T-helper 9 cell (primary cell): Measurements from ENCODE around the gene TNFRSF1B.
"Not testable (repeated sequence)": the region's sequence is repeated elsewhere in the genome, so short reads cannot be mapped to it uniquely, and the experiment has no call there.

ENCODE experiments used
- DNase-seq: peaks from one replicate; pipeline ENCODE4 v3.0.0-alpha.2; 2020

The TNFRSF1B gene

GRCh38 chr1:12194666-12195216 is 27.9 kb downstream of the TNFRSF1B start:
- DNase-seq = no peak

- DNase-seq = no peak
Observed at GRCh38 chr1:12195416-12195815, 28.6 kb downstream of the TNFRSF1B start.

GRCh38 chr1:12196641-12197482 is 30.1 kb downstream of the TNFRSF1B start:
- no peak for DNase-seq

- DNase-seq = no peak
Observed at GRCh38 chr1:12197483-12197880, 30.7 kb downstream of the TNFRSF1B start.

- DNase-seq = no peak
Observed at GRCh38 chr1:12200208-12200607, 33.4 kb downstream of the TNFRSF1B start.

- DNase-seq = no peak
Observed at GRCh38 chr1:12201352-12202189, 34.8 kb downstream of the TNFRSF1B start.

- no peak for DNase-seq
Observed at GRCh38 chr1:12202190-12202497, 35.4 kb downstream of the TNFRSF1B start.

GRCh38 chr1:12202577-12202976 is 35.8 kb downstream of the TNFRSF1B start:
- no peak for DNase-seq

- no peak for DNase-seq
Observed at GRCh38 chr1:12203216-12204007, 36.6 kb downstream of the TNFRSF1B start.

- DNase-seq = no peak
Observed at GRCh38 chr1:12204140-12204539, 37.3 kb downstream of the TNFRSF1B start.

- no peak for DNase-seq
Observed at GRCh38 chr1:12204754-12205658, 38.2 kb downstream of the TNFRSF1B start.

- DNase-seq = no peak
Observed at GRCh38 chr1:12206238-12206637, 39.4 kb downstream of the TNFRSF1B start.

GRCh38 chr1:12206792-12207424 is 40.1 kb downstream of the TNFRSF1B start:
- no peak for DNase-seq

- DNase-seq = no peak
Observed at GRCh38 chr1:12208271-12208670, 41.5 kb downstream of the TNFRSF1B start.

GRCh38 chr1:12208764-12209494 is 42.1 kb downstream of the TNFRSF1B start:
- DNase-seq = peak; percentile 90

- DNase-seq = no peak
Observed at GRCh38 chr1:12209495-12209832, 42.7 kb downstream of the TNFRSF1B start.

- no peak for DNase-seq
Observed at GRCh38 chr1:12215118-12215961, 48.5 kb downstream of the TNFRSF1B start.

GRCh38 chr1:12219800-12220199 is 53.0 kb downstream of the TNFRSF1B start:
- no peak for DNase-seq

- no peak for DNase-seq
Observed at GRCh38 chr1:12220890-12221289, 54.1 kb downstream of the TNFRSF1B start.

GRCh38 chr1:12222700-12223099 is 55.9 kb downstream of the TNFRSF1B start:
- DNase-seq = not testable (repeated sequence)
